Midbrain (tissue), 1 donor: Measurements from ENCODE around the gene TIFAB.

Experiments
- DNase-seq: peaks from one replicate; lab custom pipeline; 2025; lab: John Stamatoyannopoulos, UW

TIFAB gene

GRCh38 chr5:135442431-135443160, 9.6 kb downstream of the TIFAB start:
- DNase-seq, result no peak

- DNase-seq, result no peak
Observed at GRCh38 chr5:135441919-135442318, 10.2 kb downstream of the TIFAB start.

- no peak for DNase-seq
Observed at GRCh38 chr5:135441350-135441831, 10.8 kb downstream of the TIFAB start.

- DNase-seq, result no peak
Observed at GRCh38 chr5:135440916-135441315, 11.2 kb downstream of the TIFAB start.

GRCh38 chr5:135439231-135440205, 12.6 kb downstream of the TIFAB start:
- DNase-seq, result no peak

GRCh38 chr5:135438636-135439221, 13.4 kb downstream of the TIFAB start:
- no peak for DNase-seq

- no peak for DNase-seq
Observed at GRCh38 chr5:135437796-135438560, 14.2 kb downstream of the TIFAB start.

- DNase-seq, result no peak
Observed at GRCh38 chr5:135437422-135437795, 14.7 kb downstream of the TIFAB start.

GRCh38 chr5:135436951-135437418, 15.2 kb downstream of the TIFAB start:
- DNase-seq, result no peak

GRCh38 chr5:135435467-135436330, 16.5 kb downstream of the TIFAB start:
- no peak for DNase-seq

GRCh38 chr5:135434591-135435466, 17.3 kb downstream of the TIFAB start:
- no peak for DNase-seq

- no peak for DNase-seq
Observed at GRCh38 chr5:135433681-135434426, 18.3 kb downstream of the TIFAB start.

- no peak for DNase-seq
Observed at GRCh38 chr5:135432113-135432512, 20.0 kb downstream of the TIFAB start.

- DNase-seq, result no peak
Observed at GRCh38 chr5:135430135-135430437, 22.1 kb downstream of the TIFAB start.

GRCh38 chr5:135429301-135430134, 22.6 kb downstream of the TIFAB start:
- DNase-seq, result no peak

- DNase-seq, result no peak
Observed at GRCh38 chr5:135428586-135428985, 23.6 kb downstream of the TIFAB start.

GRCh38 chr5:135426102-135427082, 25.8 kb downstream of the TIFAB start:
- DNase-seq, result peak; percentile 22
